ENCODE data around the gene OVOL1.

The OVOL1 gene

DNA sequence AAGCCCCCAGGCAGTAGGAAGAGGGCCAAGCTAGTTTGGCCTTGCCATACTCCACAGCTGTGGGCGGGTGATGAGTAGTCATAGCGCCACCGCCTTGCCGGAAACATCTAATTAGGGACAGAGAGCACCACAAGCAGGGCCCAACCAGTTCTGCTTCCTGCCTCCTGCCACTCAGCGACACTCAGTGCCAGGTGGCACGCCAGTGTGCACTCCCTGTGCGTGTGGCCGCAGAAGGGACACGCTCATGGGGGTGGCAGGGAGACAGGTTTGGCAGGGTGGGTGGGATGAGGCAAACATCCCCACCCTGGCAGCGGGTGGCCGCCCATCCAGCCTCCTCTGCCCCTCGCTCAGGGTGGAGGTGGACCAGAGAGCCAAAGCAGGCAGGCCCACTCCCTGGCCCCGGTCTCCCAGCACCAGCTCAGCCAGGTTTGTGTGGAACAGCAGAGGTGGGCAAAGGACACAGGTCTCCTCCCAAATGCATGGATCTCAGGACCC lies 4.9 kb downstream of the OVOL1 start:
- no peak for DNase-seq (ENCODE audit: low read depth)

DNA sequence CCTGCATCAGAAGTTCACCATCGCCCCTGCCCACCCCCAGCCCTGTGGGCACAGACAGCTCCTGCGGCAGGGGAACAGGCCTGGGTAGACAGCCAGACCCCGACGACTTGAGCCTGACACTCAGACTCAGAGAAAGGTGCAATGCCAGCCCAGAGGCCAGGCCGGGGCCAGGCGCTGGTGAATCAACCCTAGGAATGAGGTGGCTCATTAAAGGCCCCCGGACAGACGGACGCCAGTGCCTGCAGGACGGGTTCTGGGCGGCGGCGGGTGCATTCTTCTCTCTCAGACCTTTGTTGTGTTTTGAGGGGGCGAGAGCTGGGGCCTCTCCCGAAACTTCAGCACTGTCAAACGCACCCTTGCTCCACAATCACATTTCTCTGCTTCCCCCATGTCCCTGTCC lies 5.6 kb downstream of the OVOL1 start:
- no peak for DNase-seq (ENCODE audit: low read depth)

DNA sequence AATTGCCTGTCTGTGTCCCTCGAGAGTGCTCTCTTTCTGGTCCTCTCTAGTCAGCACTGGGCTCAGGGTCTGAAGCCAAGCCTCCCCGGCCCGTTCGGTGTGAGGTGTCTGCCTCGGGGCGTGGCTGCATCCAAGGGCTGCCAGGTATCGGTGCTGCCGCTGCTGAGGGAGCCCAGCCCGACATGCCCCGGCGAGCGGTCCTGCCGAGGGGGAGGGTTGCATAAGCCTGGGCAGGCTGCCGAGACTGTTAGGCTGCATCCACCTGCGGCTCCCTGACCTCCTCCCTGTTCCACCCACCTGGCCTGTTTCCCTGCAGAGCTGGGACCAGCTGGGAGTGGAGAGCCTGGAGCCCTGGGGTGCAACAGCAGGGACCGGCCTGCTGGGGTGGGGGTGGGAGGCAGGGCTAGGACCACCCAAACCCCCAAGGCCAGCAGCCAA lies 6.3 kb downstream of the OVOL1 start:
- no peak for DNase-seq (ENCODE audit: low read depth)

DNA sequence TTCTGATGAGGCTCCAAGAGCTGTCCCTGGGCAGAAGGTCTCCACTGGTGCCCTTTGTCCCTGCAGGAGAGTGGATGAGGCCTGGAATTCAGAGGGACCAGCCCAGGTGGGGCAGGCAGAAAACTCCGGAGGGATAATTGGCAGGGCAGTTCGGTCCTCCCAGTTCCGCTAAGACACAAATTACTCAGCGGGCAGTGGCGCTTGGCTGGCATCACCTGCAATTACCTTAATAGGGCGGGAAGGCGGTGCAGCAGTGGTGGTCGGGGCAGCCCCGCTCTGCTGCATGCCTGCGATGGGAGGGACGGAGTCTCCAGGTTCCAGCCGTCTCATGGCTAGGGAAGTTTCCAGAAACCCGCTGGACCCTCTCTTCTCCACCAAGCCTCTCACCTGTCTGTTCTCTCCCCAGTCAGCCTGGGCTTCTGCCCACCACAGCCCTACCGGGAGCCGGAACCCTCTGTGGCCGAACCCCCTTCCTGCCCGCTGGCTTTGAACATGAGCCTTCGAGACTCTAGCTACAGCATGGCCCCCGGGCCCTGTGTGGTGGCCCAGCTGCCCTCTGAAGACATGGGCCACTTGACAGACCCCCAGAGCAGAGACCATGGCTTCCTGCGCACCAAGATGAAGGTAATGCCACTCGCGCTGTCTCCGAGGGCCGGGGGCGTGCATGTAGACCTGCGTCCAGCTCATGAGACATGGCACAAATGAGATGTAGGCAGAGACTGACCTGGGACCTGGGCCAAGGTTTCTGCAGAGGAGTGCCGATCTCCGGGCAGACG lies 7.0 kb downstream of the OVOL1 start:
- no peak for DNase-seq (ENCODE audit: low read depth)

DNA sequence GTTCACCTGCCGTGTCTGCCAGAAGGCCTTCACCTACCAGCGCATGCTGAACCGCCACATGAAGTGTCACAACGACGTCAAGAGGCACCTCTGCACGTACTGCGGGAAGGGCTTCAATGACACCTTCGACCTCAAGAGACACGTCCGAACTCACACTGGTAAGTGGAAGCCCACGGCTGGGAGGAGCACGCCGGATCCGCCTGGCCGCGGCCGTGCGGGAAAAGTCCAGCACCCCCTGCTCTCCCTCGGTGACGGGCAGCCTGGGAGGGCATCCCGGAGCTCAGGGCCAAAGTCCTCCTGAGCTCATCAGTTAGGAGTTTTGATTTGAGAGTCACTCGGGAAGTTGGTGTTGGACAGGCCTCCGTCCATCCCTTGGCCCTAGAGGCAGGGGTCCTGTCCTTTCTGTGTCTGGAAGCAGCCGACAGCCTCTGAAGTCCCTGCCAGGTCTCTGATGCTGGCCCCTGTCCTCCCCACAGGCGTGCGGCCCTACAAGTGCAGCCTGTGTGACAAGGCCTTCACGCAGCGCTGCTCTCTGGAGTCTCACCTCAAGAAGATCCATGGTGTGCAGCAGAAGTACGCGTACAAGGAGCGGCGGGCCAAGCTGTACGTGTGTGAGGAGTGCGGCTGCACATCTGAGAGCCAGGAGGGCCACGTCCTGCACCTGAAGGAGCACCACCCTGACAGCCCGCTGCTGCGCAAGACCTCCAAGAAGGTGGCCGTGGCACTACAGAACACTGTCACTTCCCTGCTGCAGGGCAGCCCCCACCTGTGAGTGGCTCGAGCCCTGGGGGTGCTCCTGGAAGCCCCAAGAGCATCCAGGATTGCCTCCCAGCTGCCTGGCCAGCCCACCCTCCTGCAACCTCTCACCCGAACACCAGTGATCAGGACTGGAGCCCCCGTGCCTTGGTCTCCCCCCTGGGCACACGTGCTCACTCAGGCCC lies 8.0 kb downstream of the OVOL1 start:
- no peak for DNase-seq (ENCODE audit: low read depth)

DNA sequence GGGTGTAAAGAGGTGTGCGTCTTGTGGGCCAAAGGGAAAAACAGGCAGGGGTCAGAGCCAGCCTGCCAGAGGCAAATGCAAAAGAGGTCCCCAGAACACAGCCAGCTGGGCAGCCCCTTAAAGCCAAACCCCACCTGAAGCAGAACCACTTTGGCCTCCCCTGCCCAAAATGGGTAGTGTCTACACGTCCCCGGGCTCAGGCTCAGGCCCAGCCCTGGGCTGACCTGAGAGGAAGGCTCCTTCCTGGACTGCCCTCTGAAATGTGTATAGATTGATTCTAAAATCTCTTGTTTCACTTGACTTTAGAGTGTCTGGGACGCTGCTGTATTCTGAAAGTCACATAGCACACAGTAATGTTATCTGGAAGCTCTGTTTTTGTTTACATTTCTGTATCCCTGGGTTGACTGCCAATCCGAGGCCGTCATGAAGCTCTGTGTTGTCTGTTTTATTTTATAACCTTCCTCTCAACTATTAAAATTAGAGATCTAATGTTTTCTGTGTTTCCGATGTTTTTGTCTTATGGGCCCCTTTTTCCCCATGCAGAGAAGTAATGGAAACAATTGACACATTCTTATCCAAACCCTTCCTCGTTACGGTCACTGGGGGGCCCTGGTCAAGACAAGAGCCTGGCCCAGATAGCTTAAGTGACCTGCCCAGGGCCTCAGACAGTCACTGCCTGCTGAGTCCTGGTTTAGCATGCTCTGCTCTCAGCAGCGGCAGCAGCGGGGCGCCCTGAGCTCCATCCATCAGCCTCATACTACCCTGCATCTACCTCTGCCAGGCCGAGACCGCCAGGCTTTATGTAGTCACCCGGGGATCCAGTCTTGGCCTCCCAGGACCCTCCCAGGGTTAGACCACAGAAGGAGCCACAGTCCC lies 10.1 kb downstream of the OVOL1 start:
- DNase-seq (ENCODE audit: low read depth) = no peak

DNA sequence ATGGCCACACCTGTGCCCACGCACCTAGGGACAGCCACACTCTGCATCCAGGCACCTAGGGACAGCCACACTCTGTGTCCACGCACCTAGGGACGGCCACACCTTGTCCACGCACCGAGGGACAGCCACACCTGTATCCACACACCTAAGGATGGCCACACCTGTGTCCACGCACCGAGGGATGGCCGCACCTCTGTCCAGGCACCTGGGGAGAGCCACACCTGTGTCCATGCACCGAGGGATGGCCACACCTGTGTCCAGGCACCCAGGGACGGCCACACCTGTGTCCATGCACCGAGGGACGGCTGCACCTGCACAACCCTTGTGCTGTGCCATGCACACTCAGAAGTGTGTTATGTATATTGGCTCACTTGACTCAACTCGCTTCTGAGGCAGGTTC lies 10.8 kb downstream of the OVOL1 start:
- no peak for DNase-seq (ENCODE audit: low read depth)

DNA sequence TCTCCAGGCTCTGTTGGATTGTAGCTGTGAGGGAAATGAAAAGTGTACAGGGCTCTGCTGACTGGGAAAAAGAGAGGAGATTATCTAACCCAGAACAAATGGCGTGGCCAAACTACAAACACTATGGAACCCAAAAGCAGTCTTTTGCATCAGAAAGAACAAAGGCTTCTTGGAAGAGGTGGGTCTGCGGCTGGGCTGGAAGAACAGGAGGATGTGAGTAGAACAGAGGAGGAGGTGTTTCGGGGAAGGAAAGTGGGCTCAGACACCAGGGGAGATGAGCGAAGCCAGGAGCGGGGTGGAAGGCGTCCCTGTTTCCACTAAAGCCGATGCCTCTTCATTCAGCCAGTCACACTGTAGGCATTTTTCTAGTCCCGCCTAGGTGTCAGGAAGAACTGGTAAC lies 12.0 kb downstream of the OVOL1 start:
- DNase-seq (ENCODE audit: low read depth) = no peak

DNA sequence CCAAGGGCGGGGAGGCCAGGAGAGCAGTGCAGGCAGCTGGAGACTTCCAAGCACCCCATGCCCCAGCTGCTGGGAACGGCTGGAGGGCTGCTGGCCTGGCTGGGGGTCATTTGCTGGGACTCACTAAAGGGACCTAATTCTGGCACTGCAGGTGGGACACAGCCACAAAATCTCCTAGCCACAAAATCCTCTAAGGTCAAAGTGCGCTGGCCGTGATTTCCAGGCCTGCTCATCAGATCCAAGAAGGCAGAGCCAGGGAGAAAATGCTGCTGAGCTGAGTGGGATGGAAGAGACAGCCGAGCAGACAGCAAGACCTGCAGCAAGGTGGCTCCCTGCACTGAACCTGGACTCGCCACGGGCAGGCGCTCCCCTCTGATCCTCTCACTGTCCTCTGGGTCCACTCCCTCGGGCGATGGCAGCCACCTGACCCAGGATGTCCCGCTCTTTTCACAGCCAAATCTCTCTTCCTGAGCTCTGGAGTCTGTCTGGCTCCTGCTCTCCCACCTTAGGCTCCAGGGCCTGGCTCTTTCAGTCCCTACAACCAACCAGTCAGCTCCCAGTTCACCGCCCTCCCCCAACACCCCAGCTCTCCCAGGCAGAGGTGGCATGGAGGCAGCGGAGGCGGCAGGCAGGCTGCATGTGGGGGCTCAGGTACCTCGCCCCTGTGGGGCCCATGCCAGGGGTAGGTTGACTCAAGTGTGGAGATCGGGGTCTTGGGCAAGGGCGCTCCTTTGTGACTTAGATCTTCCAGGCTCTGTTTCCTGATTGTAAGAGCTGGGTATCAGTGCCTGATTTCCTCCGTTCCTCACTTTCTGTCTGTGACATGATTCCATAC lies 14.5 kb downstream of the OVOL1 start:
- DNase-seq (ENCODE audit: low read depth) = no peak

DNA sequence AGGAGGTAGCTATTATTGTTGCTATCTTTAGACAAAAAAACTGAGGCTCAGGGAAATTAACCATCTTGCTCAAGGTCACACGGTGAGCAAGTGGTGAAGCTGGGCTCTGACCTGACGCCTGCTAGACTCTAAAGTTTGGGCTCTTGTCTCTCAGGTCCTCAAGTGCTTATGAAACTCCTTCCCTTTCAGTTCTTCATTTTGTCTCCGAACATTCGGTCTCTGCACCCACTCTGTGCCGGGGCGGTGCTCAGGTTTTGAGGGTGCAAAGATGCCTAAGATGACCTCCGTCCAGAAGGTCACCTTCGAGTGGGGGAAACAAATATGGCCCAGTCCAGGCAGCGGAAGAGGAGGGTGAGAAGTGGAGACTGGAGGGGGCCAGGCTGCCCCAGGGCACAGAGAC lies 16.0 kb downstream of the OVOL1 start:
- no peak for DNase-seq (ENCODE audit: low read depth)

DNA sequence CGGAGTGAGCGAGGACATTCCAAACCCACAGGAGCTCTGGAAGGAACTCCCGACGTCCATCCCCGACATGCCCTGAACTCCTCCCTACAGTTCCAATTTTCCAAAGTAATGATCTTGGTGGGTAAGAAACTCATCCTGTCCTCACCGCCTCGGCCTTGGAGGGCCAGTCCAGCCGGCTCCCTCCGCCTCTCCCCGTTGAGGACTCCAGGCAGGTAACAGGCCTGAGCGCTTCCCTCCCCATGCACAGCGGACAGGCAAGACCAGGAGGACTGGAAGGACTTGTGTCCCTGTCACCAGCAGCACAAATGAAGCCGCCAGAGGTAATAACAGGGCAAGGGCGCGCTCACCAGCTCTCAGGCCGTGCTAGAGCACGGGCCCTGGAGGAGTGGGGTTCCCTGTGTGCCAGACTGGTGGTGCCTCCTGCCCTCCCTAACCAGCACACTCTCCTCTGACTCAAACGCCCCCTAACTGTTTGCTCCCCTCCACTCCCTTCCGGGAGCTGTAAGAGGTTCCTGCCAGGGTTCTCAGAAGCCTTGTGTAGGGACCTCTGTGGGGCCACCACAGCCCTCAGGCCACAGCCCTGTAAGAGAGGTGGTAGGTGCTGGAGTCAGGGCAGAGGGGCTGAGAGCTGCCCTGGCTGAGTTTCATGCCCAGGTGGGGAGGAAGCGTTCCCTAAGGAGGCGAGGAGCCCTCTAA lies 17.1 kb downstream of the OVOL1 start:
- no peak for DNase-seq (ENCODE audit: low read depth)

DNA sequence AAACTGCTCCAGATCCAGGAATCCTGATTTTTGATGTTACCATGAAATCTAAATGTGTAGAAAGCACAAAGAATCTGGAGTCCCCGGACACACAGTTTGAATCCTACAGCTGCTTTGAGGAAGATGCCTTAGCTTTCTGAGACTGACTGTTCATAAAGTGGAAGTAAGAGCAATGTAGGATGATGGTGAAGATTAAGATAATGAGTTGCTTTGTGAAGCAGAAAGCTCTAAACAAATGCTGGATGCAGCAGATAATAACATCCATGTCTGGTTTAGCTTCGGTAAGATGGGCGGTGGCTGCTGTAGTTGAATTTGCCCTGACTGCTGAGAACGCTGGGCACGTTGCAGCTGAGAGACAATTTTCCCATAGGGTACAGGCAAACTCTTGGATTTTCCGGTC lies 20.1 kb downstream of the OVOL1 start:
- DNase-seq (ENCODE audit: low read depth) = no peak

DNA sequence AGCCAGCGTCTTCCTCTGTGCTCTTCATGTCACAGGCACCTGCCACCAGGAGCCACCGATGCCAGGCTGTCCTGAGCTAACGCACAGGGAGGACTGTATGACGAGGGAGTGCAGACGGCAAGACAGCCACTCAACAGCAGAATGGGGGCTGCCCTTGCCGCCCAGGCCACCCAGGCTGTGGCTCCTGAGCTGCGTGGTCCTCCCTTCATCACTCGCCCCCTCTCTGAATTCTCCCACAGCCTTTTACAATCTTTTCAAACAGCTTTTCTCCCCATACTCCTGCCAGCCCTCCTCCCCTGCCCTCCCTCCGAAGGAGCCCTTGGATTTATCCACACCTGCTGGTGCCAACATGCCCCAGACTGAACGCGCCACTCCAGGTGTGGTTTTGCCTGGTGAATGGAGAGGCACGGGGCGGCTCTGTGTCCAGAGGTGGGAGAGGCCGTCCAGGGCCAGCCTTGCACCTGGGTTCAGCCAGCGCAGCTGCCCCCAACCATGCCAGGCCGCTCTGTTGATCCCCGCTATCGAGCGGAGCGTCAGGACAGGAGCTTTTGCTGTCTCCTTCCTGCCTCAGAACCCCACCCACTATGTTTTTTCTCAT lies 22.0 kb downstream of the OVOL1 start:
- no peak for DNase-seq (ENCODE audit: low read depth)

DNA sequence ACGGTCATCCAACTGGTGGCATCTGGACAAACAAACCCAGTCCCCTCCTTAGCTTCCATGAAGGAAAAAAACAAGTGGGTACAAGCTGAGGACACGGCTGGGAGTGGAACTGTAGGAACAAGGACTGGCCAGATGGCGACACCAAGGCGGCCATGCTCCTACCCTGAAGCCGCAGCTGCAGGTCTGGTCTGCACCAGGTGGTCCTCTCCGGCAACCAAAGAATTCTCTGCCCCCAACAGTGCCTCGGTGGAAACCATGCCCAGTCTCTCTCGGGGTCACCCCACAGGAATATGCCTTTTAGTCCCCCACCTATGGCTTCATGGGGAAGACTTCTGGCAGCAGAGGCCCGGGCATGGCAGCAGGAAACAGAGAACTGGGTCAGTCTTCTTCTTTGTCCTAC lies 22.6 kb downstream of the OVOL1 start:
- DNase-seq (ENCODE audit: low read depth) = no peak

DNA sequence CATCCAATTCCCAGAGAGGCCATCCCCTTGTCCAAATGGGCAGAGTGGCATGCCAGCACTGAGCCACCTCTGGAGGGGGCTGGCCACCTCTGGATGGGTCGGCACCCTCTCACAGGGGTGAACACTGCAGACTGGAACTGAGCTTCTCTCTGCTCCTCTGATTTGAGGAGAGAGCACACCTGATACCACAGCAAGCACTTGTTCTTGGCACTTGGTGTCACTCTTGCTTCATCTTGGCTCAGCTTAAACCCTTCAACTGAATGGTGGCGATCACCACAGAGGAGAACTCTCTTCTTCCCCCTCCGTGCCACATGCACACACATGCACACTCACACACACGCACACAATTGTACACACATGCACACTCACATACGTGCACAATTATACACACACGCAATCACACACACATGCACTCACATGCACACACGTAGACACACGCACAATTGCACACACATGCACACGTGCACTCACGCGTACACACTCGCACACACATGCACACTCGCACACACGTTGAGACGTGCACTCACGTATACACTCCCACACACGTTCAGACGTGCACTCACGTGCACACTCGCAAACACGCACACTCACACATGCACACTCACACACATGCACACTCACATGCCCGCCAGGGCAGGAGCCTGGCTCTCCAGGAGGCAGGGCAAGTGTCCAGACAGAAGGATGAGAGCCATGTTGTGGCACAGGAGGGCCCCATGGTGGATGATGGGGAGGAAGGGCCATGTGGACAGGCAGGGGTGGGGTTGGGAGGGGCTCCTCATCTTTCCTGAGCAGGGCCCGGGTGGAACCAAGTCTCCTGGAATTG lies 23.4 kb downstream of the OVOL1 start:
- DNase-seq (ENCODE audit: low read depth) = no peak

DNA sequence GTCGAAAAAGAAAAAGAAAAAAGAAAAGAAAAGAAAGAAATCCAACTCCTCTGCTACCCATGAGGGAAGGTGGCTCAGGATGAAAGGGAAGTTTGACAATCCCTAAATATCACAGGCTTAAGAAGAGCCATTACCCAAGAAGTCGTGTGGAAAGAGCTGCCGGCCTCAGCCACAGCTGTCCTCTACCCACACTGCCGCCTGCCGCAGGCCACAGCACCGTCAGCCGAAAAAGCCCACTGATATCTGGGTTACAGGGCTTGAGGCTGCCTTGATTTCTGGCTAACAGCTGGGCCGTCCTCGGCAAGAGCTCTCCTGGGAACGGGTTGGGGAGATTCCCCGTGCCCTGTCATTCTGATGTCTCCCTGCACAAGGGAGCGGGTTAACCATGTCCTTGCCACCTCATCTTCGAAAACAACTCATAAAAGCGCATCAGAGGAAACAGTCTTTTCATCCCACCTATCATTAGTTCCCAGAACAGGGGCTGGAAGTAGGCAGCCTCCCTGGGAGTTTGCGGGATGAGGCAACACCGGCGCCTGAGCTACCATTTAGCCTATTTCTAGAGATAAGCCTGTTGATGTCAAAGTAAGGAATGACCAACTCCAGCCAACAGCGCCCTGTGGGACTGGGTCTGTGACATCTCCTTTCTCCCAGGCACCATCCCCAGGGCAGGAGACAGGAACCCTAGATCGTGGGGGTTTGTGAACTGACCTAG lies 25.1 kb downstream of the OVOL1 start:
- DNase-seq (ENCODE audit: low read depth) = no peak

DNA sequence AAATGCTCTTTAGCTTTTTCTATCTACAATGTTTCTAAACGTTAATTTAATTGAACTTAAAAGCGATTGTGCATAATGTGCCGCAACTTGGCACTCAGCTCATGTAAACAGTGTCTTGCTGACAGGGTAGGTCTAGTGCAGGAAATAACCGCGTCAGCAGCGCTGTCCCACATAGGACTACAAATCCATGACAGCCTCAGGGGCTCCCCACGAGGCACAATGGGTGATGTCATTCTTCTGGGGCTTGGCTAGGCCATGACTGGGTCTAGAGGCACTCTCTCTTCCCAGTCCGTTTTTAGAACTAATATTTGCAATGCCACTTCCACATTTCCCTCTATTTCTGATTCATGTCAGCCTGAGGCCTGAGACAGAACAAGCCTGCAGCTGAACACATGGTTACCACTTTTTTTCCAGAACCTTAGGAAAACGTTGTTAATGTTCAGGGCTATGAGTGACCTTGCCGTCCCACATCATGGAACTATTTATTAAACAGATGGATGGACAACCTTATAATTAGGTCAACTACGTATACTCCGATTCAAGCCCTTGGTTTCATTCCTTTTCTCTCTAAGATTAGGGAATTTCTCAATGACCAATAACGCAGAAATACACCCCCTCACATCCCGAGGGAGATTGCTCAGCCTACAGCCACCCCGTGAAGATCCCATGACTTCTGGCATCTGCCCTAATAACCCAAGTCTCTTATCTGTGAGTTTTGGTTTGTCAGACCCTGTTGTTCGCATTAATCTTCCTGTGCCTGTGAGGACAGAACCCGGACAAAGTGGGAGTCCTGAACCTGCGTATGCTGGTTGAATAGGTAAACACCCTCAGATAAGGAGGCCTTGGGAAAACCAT lies 27.5 kb downstream of the OVOL1 start:
- no peak for DNase-seq (ENCODE audit: low read depth)

Measured in non-pigmented ciliary epithelial cell (primary cell).